ENCODE results near the gene CAPS2. TPM values are rescaled to one million over a fixed set of nuclear protein-coding genes. Genes with fewer than 3 reads are reported as not detected.

Gene CAPS2
- total RNA-seq, 1 donor from 2014 or later, result 12.1 TPM

DNA sequence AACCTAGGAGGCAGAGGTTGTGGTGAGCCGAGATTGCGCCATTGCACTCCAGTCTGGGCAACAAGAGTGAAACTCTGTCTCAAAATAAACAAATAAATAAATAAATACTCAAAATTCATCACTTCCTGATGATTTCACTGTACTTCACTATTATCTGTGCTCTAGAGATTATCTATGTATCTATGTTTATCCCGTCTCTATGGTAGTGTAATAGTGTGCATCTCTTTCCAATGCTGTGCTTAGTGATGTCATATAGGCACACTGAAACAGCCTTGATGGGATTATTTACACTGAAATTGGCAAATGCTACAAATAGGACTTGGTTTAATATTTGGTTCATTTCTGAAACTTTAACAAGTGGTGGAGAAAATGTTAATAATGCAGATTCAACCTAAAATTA, 6.5 kb downstream of the CAPS2 start:
- intact Hi-C loops (cut with DNase I), result no loop called here
- H3K27me3 ChIP-seq (ENCODE audit: low read depth), result no peaks in the 10 kb centered on the region
- H3K9me3 ChIP-seq, result no peaks in the 10 kb centered on the region
- H3K36me3 ChIP-seq, result no peaks in the 10 kb centered on the region
- TF ChIP-seq, protein P1, sequence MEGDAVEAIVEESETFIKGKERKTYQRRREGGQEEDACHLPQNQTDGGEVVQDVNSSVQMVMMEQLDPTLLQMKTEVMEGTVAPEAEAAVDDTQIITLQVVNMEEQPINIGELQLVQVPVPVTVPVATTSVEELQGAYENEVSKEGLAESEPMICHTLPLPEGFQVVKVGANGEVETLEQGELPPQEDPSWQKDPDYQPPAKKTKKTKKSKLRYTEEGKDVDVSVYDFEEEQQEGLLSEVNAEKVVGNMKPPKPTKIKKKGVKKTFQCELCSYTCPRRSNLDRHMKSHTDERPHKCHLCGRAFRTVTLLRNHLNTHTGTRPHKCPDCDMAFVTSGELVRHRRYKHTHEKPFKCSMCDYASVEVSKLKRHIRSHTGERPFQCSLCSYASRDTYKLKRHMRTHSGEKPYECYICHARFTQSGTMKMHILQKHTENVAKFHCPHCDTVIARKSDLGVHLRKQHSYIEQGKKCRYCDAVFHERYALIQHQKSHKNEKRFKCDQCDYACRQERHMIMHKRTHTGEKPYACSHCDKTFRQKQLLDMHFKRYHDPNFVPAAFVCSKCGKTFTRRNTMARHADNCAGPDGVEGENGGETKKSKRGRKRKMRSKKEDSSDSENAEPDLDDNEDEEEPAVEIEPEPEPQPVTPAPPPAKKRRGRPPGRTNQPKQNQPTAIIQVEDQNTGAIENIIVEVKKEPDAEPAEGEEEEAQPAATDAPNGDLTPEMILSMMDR (IDR thresholded peaks at IDR 0.05), result no peak
- no peak for DNase-seq
- no peak for ATAC-seq
- no peak overlapping the region for H3K4me3 ChIP-seq
- no peak overlapping the region for H3K27ac ChIP-seq
- H3K4me1 ChIP-seq, result no peaks in the 10 kb centered on the region

DNA sequence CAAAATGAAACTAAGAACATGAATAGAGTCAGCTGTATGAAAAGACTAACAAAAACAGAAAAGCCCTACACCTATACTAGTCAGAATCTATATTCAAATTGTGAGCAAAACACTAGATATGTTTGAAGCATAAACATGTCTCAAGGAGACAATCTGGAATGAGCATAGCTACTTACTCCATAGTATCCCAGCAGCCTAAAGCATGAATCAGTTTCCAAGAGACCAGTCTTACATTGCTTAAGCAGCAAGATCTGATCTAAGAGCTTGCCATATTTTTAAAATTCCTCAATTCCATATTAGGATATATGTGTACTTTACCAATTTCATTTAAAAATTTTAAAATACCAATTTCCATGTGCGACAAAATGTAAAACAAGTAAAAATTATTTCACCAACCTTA, 7.7 kb downstream of the CAPS2 start:
- H3K27me3 ChIP-seq (ENCODE audit: low read depth), result no peaks in the 10 kb centered on the region
- intact Hi-C loops (cut with DNase I), result no loop called here
- ATAC-seq, result no peak
- no peak overlapping the region for H3K4me3 ChIP-seq
- no peaks in the 10 kb centered on the region for H3K4me1 ChIP-seq
- H3K27ac ChIP-seq, result no peak overlapping the region
- TF ChIP-seq, protein P1 (IDR thresholded peaks at IDR 0.05), result no peak
- H3K36me3 ChIP-seq, result no peaks in the 10 kb centered on the region
- no peak for DNase-seq
- no peaks in the 10 kb centered on the region for H3K9me3 ChIP-seq

DNA sequence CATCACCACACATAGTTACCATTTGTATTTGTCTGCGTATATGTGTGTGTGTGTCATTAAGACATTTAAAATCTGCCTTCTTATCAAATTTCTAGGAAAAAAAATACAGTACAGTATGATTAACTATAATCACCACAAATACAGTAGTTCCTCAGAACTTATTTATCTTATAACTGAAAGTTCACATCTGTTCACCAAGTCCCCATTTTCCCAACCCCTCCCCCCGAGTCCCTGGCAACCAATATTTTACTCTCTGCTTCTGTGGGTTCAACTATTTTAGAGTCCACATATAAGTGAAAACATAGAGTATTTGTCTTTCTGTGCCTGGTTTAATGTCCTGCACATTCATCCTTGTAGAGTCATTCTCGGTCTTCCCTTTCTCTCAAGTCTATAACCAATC, 12.3 kb downstream of the CAPS2 start:
- no peaks in the 10 kb centered on the region for H3K4me1 ChIP-seq
- no peak overlapping the region for H3K4me3 ChIP-seq
- H3K9me3 ChIP-seq, result no peaks in the 10 kb centered on the region
- H3K27ac ChIP-seq, result no peak overlapping the region
- H3K36me3 ChIP-seq, result no peaks in the 10 kb centered on the region
- no peaks in the 10 kb centered on the region for H3K27me3 ChIP-seq (ENCODE audit: low read depth)
- no peak for DNase-seq
- TF ChIP-seq, protein P1 (IDR thresholded peaks at IDR 0.05), result no peak
- ATAC-seq, result no peak
- intact Hi-C loops (cut with DNase I), result no loop called here

DNA sequence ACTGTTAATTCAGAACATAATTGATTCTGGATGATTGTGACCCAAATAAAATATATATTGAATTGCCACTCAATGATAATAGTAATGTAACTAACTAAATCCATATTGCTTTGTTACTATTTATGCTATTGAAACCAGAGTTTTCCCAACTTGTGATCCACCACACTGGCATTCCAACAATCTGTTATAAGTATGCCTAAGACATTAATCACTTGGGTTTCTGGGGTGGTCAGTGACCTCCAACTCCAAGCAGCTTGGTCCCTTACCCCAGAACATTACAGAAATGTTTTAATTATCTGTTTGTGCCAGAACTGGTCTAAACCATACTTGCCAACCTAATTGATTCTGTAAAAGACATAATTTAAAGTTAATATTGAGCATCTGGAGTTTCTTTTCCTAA, 14.6 kb downstream of the CAPS2 start:
- intact Hi-C loops (cut with DNase I), result no loop called here
- H3K4me3 ChIP-seq, result no peak overlapping the region
- TF ChIP-seq, protein P1 (IDR thresholded peaks at IDR 0.05), result no peak
- no peaks in the 10 kb centered on the region for H3K27me3 ChIP-seq (ENCODE audit: low read depth)
- no peaks in the 10 kb centered on the region for H3K36me3 ChIP-seq
- no peak overlapping the region for H3K27ac ChIP-seq
- no peak for DNase-seq
- no peaks in the 10 kb centered on the region for H3K9me3 ChIP-seq
- no peak for ATAC-seq
- H3K4me1 ChIP-seq, result no peaks in the 10 kb centered on the region

DNA sequence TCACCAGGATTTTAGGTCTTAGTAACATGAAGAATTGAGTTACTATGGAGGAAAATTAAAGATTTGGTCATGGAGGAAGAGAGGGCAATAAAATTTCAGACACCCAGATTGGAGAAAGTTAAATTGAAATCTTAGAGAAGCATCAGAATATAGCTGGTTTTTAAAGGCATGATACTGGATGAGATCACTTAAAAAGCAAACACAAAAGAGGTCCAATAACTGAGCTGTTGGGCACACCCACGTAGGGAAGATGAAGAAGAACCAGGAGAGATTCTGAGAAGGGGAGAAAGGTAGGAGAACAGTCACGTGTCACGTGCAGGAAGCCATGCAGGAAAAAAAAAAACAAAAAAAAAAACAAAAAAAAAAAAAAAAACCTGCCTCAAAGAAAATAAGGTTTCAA, 18.8 kb downstream of the CAPS2 start:
- TF ChIP-seq, protein P1 (IDR thresholded peaks at IDR 0.05), result no peak
- ATAC-seq (no peak), DNase-seq (no peak)
- H3K27me3 ChIP-seq (ENCODE audit: low read depth), result no peaks in the 10 kb centered on the region
- H3K27ac ChIP-seq, result no peak overlapping the region
- no peaks in the 10 kb centered on the region for H3K4me1 ChIP-seq
- H3K4me3 ChIP-seq, result no peak overlapping the region
- intact Hi-C loops (cut with DNase I), result no loop called here
- H3K36me3 ChIP-seq, result no peaks in the 10 kb centered on the region
- no peaks in the 10 kb centered on the region for H3K9me3 ChIP-seq

DNA sequence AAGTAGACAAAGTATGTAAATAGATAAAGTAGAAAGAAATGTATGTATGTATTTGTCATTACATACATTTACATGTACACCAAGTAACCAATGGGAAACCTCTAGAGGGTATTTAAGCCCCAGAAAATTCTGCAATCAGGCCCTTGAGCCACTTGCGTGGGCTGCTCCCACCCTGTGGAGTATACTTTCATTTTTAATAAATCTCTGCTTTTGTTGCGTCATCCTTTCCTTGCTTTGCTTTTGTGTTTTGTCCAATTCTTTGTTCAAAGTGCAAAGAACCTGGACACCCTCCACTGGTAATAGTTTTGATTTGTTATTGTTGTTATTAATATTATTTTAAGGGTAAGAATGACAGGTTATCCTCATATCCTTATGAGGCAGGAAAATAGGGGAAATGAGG, 21.8 kb downstream of the CAPS2 start:
- no peaks in the 10 kb centered on the region for H3K27me3 ChIP-seq (ENCODE audit: low read depth)
- no peak overlapping the region for H3K27ac ChIP-seq
- H3K9me3 ChIP-seq, result no peaks in the 10 kb centered on the region
- no peak for ATAC-seq
- no peaks in the 10 kb centered on the region for H3K36me3 ChIP-seq
- intact Hi-C loops (cut with DNase I), result no loop called here
- TF ChIP-seq, protein P1 (IDR thresholded peaks at IDR 0.05), result no peak
- H3K4me3 ChIP-seq, result no peak overlapping the region
- no peak for DNase-seq
- no peaks in the 10 kb centered on the region for H3K4me1 ChIP-seq
